ENCODE measurements around the gene ENOX1. TPM values are rescaled to one million over a fixed set of nuclear protein-coding genes. Genes with fewer than 3 reads are reported as not detected.

ENOX1 gene
- polyA plus RNA-seq, 1 donor from 2014 or later: not detected

- Mint-ChIP-seq H3K27me3 (no peaks in the 10 kb centered on the region), H3K36me3 (no peaks in the 10 kb centered on the region), H3K4me1 (no peaks in the 10 kb centered on the region), H3K4me3 (no peak overlapping the region), H3K27ac (no peak overlapping the region), H3K9me3 (no peaks in the 10 kb centered on the region)
Observed at GRCh38 chr13:43737392-43737923, 49.3 kb downstream of the ENOX1 start.

GRCh38 chr13:43732726-43733125 is 54.0 kb downstream of the ENOX1 start:
- H3K27ac Mint-ChIP-seq: no peak overlapping the region
- no peaks in the 10 kb centered on the region for H3K9me3 Mint-ChIP-seq
- no peaks in the 10 kb centered on the region for H3K36me3 Mint-ChIP-seq
- no peak overlapping the region for H3K4me3 Mint-ChIP-seq
- H3K4me1 Mint-ChIP-seq: no peaks in the 10 kb centered on the region
- H3K27me3 Mint-ChIP-seq: peaks cover 5% of the 10 kb centered on the region

GRCh38 chr13:43731296-43731695 is 55.5 kb downstream of the ENOX1 start:
- Mint-ChIP-seq H3K4me1 (no peaks in the 10 kb centered on the region), H3K9me3 (no peaks in the 10 kb centered on the region), H3K36me3 (no peaks in the 10 kb centered on the region), H3K27me3 (peaks cover 5% of the 10 kb centered on the region), H3K4me3 (no peak overlapping the region), H3K27ac (no peak overlapping the region)

- no peak overlapping the region for H3K4me3 Mint-ChIP-seq
- no peak overlapping the region for H3K27ac Mint-ChIP-seq
- no peaks in the 10 kb centered on the region for H3K9me3 Mint-ChIP-seq
- H3K4me1 Mint-ChIP-seq: no peaks in the 10 kb centered on the region
- peaks cover 5% of the 10 kb centered on the region for H3K27me3 Mint-ChIP-seq
- no peaks in the 10 kb centered on the region for H3K36me3 Mint-ChIP-seq
Observed at GRCh38 chr13:43730642-43731041, 56.1 kb downstream of the ENOX1 start.

- Mint-ChIP-seq H3K27ac (no peak overlapping the region), H3K27me3 (peaks cover 5% of the 10 kb centered on the region), H3K36me3 (no peaks in the 10 kb centered on the region), H3K4me1 (no peaks in the 10 kb centered on the region), H3K4me3 (no peak overlapping the region), H3K9me3 (no peaks in the 10 kb centered on the region)
Observed at GRCh38 chr13:43728421-43728820, 58.4 kb downstream of the ENOX1 start.

GRCh38 chr13:43727856-43728255 is 58.9 kb downstream of the ENOX1 start:
- H3K9me3 Mint-ChIP-seq: no peaks in the 10 kb centered on the region
- H3K4me3 Mint-ChIP-seq: no peak overlapping the region
- no peaks in the 10 kb centered on the region for H3K36me3 Mint-ChIP-seq
- peaks cover 5% of the 10 kb centered on the region for H3K27me3 Mint-ChIP-seq
- H3K4me1 Mint-ChIP-seq: no peaks in the 10 kb centered on the region
- no peak overlapping the region for H3K27ac Mint-ChIP-seq

GRCh38 chr13:43725460-43725859 is 61.3 kb downstream of the ENOX1 start:
- Mint-ChIP-seq H3K9me3 (no peaks in the 10 kb centered on the region), H3K4me1 (no peaks in the 10 kb centered on the region), H3K36me3 (no peaks in the 10 kb centered on the region), H3K4me3 (no peak overlapping the region), H3K27ac (no peak overlapping the region), H3K27me3 (peaks cover 5% of the 10 kb centered on the region)

GRCh38 chr13:43720780-43721397 is 65.9 kb downstream of the ENOX1 start:
- H3K4me1 Mint-ChIP-seq: no peaks in the 10 kb centered on the region
- H3K9me3 Mint-ChIP-seq: no peaks in the 10 kb centered on the region
- H3K27me3 Mint-ChIP-seq: peaks cover 6% of the 10 kb centered on the region
- H3K36me3 Mint-ChIP-seq: no peaks in the 10 kb centered on the region
- no peak overlapping the region for H3K4me3 Mint-ChIP-seq
- H3K27ac Mint-ChIP-seq: no peak overlapping the region

- Mint-ChIP-seq H3K4me1 (no peaks in the 10 kb centered on the region), H3K9me3 (no peaks in the 10 kb centered on the region), H3K27ac (no peak overlapping the region), H3K4me3 (no peak overlapping the region), H3K27me3 (peaks cover under 1% of the 10 kb centered on the region), H3K36me3 (peaks cover under 1% of the 10 kb centered on the region)
Observed at GRCh38 chr13:43698758-43699157, 88.0 kb downstream of the ENOX1 start.

- no peaks in the 10 kb centered on the region for H3K9me3 Mint-ChIP-seq
- no peaks in the 10 kb centered on the region for H3K27me3 Mint-ChIP-seq
- no peak overlapping the region for H3K27ac Mint-ChIP-seq
- no peaks in the 10 kb centered on the region for H3K36me3 Mint-ChIP-seq
- no peaks in the 10 kb centered on the region for H3K4me1 Mint-ChIP-seq
- H3K4me3 Mint-ChIP-seq: no peak overlapping the region
Observed at GRCh38 chr13:43698009-43698408, 88.8 kb downstream of the ENOX1 start.

GRCh38 chr13:43697323-43697722 is 89.4 kb downstream of the ENOX1 start:
- Mint-ChIP-seq H3K27ac (no peak overlapping the region), H3K4me1 (no peaks in the 10 kb centered on the region), H3K36me3 (no peaks in the 10 kb centered on the region), H3K4me3 (no peak overlapping the region), H3K9me3 (no peaks in the 10 kb centered on the region), H3K27me3 (no peaks in the 10 kb centered on the region)

GRCh38 chr13:43694146-43694664 is 92.6 kb downstream of the ENOX1 start:
- H3K36me3 Mint-ChIP-seq: no peaks in the 10 kb centered on the region
- H3K27me3 Mint-ChIP-seq: no peaks in the 10 kb centered on the region
- peaks cover 0 to 2% (median 0%) of the 10 kb centered on the region in 3 donors for H3K9me3 Mint-ChIP-seq
- no peaks in the 10 kb centered on the region for H3K4me1 Mint-ChIP-seq
- no peak overlapping the region for H3K4me3 Mint-ChIP-seq
- no peak overlapping the region for H3K27ac Mint-ChIP-seq

GRCh38 chr13:43693639-43694038 is 93.1 kb downstream of the ENOX1 start:
- Mint-ChIP-seq H3K4me3 (no peak overlapping the region), H3K4me1 (no peaks in the 10 kb centered on the region), H3K27ac (no peak overlapping the region), H3K27me3 (no peaks in the 10 kb centered on the region), H3K9me3 (peaks cover 0 to 2% (median 0%) of the 10 kb centered on the region in 3 donors), H3K36me3 (no peaks in the 10 kb centered on the region)

- no peaks in the 10 kb centered on the region for H3K4me1 Mint-ChIP-seq
- H3K27ac Mint-ChIP-seq: no peak overlapping the region
- no peaks in the 10 kb centered on the region for H3K27me3 Mint-ChIP-seq
- no peaks in the 10 kb centered on the region for H3K36me3 Mint-ChIP-seq
- peaks cover 0 to 2% (median 0%) of the 10 kb centered on the region in 3 donors for H3K9me3 Mint-ChIP-seq
- H3K4me3 Mint-ChIP-seq: no peak overlapping the region
Observed at GRCh38 chr13:43688227-43688907, 98.4 kb downstream of the ENOX1 start.

- H3K27me3 Mint-ChIP-seq: no peaks in the 10 kb centered on the region
- no peaks in the 10 kb centered on the region for H3K4me1 Mint-ChIP-seq
- peaks cover 0 to 2% (median 0%) of the 10 kb centered on the region in 3 donors for H3K9me3 Mint-ChIP-seq
- H3K4me3 Mint-ChIP-seq: no peak overlapping the region
- H3K36me3 Mint-ChIP-seq: no peaks in the 10 kb centered on the region
- no peak overlapping the region for H3K27ac Mint-ChIP-seq
Observed at GRCh38 chr13:43687038-43687437, 99.7 kb downstream of the ENOX1 start.

- Mint-ChIP-seq H3K36me3 (no peaks in the 10 kb centered on the region), H3K27me3 (no peaks in the 10 kb centered on the region), H3K9me3 (peaks cover 0 to 2% (median 0%) of the 10 kb centered on the region in 3 donors), H3K4me1 (no peaks in the 10 kb centered on the region), H3K4me3 (no peak overlapping the region), H3K27ac (no peak overlapping the region)
Observed at GRCh38 chr13:43686557-43686956, 100.2 kb downstream of the ENOX1 start.
